Measurements from ENCODE around the gene INPP4B.

DNA sequence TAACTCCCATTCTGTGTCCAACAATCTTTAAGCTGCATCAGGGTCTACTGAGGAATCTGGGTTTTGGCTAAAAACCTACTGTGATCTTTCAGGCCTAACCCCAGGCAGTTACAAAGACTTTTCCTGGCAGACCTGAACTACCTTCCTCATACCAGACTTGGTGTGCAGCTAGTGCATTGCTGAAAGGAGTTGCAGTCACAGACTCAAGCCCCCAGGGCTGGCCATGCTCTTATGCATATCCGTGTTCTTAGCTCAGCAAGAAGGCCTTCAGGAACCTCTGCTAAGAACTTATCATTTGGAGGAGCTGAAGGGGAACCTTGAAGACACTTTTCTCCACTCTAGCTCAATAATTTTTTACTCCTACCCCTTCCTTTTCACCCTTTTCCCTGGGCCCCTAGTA, 147.5 kb downstream of the INPP4B start:
- TF ChIP-seq, protein P1, sequence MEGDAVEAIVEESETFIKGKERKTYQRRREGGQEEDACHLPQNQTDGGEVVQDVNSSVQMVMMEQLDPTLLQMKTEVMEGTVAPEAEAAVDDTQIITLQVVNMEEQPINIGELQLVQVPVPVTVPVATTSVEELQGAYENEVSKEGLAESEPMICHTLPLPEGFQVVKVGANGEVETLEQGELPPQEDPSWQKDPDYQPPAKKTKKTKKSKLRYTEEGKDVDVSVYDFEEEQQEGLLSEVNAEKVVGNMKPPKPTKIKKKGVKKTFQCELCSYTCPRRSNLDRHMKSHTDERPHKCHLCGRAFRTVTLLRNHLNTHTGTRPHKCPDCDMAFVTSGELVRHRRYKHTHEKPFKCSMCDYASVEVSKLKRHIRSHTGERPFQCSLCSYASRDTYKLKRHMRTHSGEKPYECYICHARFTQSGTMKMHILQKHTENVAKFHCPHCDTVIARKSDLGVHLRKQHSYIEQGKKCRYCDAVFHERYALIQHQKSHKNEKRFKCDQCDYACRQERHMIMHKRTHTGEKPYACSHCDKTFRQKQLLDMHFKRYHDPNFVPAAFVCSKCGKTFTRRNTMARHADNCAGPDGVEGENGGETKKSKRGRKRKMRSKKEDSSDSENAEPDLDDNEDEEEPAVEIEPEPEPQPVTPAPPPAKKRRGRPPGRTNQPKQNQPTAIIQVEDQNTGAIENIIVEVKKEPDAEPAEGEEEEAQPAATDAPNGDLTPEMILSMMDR (IDR thresholded peaks at IDR 0.05; ENCODE audit: borderline replicate concordance, extremely low read depth, low read length, poor library complexity, severe bottlenecking): no peak
- no peak for TF ChIP-seq EZH2 (IDR thresholded peaks at IDR 0.05; ENCODE audit: borderline replicate concordance, low read depth, low read length, severe bottlenecking)

Data from DND-41 (cell line).